ENCODE data around the gene THSD4. TPM values are rescaled to one million over a fixed set of nuclear protein-coding genes. Genes with fewer than 3 reads are reported as not detected.

Gene THSD4
- total RNA-seq, 4 donors from 2014 or later: 39.4 to 232 (median 127) TPM

DNA sequence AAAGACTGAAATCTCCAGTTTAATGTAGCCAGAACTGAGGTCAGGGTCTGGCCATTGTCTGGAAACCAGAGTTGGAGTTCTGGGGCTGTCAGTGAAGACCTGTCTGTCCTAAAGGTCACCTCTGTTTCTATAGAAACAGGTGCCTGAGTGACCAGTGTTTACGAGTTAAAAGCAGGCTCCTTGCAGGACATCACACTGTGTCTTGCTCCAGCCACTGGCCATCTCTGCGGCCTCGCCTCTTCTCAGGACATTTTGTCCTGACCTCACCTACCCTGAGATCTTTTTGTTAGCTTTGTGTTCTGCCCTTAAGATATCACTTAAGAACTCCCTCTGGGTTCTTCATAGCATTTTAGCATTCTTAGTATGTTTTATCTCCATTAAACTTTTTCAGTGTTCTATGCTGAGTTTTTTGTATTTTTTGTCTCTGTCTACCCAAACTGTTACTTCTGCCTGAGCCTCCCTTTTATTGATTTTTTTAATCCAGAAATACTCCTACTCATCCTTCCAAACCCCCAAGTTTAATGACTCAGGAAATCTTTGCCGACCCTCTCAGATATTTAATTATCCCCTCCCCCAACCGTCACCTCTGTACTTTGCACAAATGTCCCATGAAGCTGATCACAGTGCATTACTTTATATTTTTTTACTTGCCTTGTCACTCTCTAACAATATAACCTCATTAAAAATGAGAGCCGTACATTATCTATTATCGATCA, 223.7 kb downstream of the THSD4 start:
- WGBS, 2 donors: 92 to 95% methylated on average over 7 of the region's 7 CpGs
- intact Hi-C loops (cut with DNase I): no loop called here

DNA sequence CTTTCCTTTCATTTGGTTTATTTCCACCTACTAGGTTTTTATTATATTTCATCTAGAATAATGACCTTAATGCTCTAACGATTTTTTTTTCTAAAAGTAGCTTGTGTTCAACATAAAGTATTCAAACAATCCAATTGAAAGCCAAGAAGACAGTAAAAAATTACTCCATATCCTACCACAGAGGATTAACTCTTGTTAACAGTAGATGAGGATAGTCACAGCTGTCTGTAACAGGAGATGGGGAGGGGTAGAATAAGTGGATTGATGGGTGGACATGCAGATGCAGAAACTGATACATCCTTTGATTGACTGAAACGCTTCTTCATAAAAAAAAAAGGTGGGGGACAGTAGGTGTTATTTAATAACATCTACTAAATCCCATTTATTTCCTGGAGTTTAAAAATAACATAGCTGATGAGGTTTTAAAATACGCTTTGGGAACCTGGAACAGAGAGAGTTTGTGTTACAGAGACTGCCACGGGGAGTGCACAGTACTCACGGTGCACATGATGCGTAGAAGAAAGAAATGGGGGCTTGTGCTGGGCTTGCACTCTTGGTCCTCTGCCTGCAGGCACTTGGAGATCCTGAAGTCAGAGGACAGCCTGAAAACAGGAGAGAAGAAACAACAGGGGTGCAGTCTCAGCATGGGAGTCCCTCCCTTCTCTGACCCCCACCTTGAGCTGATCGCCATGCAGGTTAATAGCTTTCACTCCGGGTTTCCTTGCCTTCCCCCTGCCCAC, 226.7 kb downstream of the THSD4 start:
- Histone ChIP-seq H3K9me3 (no peaks in the 10 kb centered on the region), H3K27ac (no peak overlapping the region), H3K4me1 (peaks cover 10 to 22% (median 19%) of the 10 kb centered on the region in 3 donors), H3K36me3 (no peaks in the 10 kb centered on the region), H3K4me3 (no peak overlapping the region), H3K27me3 (no peaks in the 10 kb centered on the region)
- TF ChIP-seq POLR2A (IDR thresholded peaks at IDR 0.05): no peak
- TF ChIP-seq, protein P1, sequence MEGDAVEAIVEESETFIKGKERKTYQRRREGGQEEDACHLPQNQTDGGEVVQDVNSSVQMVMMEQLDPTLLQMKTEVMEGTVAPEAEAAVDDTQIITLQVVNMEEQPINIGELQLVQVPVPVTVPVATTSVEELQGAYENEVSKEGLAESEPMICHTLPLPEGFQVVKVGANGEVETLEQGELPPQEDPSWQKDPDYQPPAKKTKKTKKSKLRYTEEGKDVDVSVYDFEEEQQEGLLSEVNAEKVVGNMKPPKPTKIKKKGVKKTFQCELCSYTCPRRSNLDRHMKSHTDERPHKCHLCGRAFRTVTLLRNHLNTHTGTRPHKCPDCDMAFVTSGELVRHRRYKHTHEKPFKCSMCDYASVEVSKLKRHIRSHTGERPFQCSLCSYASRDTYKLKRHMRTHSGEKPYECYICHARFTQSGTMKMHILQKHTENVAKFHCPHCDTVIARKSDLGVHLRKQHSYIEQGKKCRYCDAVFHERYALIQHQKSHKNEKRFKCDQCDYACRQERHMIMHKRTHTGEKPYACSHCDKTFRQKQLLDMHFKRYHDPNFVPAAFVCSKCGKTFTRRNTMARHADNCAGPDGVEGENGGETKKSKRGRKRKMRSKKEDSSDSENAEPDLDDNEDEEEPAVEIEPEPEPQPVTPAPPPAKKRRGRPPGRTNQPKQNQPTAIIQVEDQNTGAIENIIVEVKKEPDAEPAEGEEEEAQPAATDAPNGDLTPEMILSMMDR (IDR thresholded peaks at IDR 0.05): no peak
- no peak for DNase-seq
- 66 to 76% methylated on average over 7 of the region's 8 CpGs for WGBS, 2 donors
- intact Hi-C loops (cut with DNase I): no loop called here

More for the DNA sequence above, 223.7 kb downstream of the THSD4 start:
- Histone ChIP-seq H3K27ac (peak overlapping the region; percentile 68 to 87 (median 75)), H3K4me1 (peaks cover 15 to 51% (median 20%) of the 10 kb centered on the region in 3 donors), H3K9me3 (no peaks in the 10 kb centered on the region), H3K36me3 (no peaks in the 10 kb centered on the region), H3K4me3 (no peak overlapping the region), H3K27me3 (no peaks in the 10 kb centered on the region)
- TF ChIP-seq, protein P1 (IDR thresholded peaks at IDR 0.05): no peak
- TF ChIP-seq POLR2A (IDR thresholded peaks at IDR 0.05): no peak
- DNase-seq: no peak

DNA sequence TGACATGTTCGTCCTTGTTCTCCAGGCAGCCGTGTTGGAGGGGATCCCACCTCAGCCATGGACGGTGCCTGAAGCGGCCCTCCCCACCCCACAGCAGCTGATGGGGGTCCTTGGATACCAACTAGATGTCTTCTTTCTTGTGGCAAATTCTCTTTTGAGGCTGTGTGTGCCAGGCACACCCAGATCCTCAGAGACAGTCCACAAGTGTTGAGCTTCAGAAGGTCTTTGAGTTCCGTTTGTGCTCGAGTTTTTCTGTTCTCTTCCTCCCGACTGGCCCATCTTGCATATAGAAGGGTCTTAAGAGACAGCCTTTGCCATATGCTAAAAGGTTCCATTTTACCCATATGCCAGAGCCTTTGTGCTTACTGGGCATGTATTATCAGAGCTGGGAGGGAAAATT, 227.4 kb downstream of the THSD4 start:
- no peak overlapping the region for H3K4me3 ChIP-seq

DNA sequence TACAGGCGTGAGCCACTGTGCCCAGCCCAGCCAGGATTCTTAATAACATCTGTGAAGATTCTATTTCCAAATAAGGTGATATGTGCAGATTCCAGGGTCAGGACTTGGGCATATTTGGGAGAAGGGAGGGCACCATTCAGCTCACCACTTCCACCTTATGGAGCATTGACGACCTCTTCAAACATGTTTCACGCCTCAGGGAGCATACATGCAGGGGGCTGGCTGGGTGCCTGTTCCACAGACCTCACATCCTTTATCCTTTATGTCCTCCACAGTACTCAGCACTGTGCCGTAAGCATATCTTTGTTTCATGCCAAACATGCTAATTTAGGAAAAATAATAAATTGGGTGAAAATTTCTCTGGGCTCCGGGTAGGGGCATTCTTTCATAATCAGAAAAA, 229.0 kb downstream of the THSD4 start:
- TF ChIP-seq, protein P1 (IDR thresholded peaks at IDR 0.05): no peak
- no peak for TF ChIP-seq POLR2A (IDR thresholded peaks at IDR 0.05)
- H3K36me3 ChIP-seq: no peaks in the 10 kb centered on the region
- no peaks in the 10 kb centered on the region for H3K9me3 ChIP-seq
- H3K27me3 ChIP-seq: no peaks in the 10 kb centered on the region
- H3K27ac ChIP-seq: no peak overlapping the region
- 77 to 80% methylated on average over 5 of the region's 5 CpGs for WGBS, 2 donors
- no peaks in the 10 kb centered on the region for H3K4me1 ChIP-seq
- intact Hi-C loops (cut with DNase I): no loop called here
- DNase-seq: no peak
- H3K4me3 ChIP-seq: no peak overlapping the region

More for the DNA sequence above, 227.4 kb downstream of the THSD4 start:
- Histone ChIP-seq H3K4me1 (peaks cover 5 to 16% (median 12%) of the 10 kb centered on the region in 3 donors), H3K9me3 (no peaks in the 10 kb centered on the region), H3K27me3 (no peaks in the 10 kb centered on the region), H3K27ac (no peak overlapping the region), H3K36me3 (no peaks in the 10 kb centered on the region)
- DNase-seq: no peak
- intact Hi-C loops (cut with DNase I): no loop called here
- TF ChIP-seq, protein P1 (IDR thresholded peaks at IDR 0.05): no peak
- TF ChIP-seq POLR2A (IDR thresholded peaks at IDR 0.05): no peak
- WGBS, 2 donors: 79 to 86% methylated on average over 3 to 4 of the region's 7 CpGs

DNA sequence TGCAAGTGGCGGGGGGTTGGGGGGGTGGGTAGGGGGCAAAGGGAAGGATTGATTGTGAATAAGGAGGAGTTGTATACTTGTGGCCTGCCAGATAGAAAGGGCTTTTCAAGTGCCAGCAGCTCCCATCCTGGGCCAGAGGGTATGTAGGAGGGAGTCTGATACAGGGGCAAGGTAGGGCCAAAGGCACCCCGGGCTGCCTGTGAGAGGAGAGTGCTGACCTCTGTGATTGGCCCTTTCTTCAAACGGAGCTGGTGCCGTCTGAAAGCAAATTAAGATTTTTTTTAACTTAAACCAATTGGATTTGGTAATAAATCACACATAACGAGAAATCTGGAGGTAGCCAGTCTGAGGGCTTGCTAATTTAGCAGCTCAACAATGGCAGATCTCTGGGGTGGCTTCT, 229.9 kb downstream of the THSD4 start:
- TF ChIP-seq, protein P1 (IDR thresholded peaks at IDR 0.05): no peak
- TF ChIP-seq POLR2A (IDR thresholded peaks at IDR 0.05): no peak
- no peaks in the 10 kb centered on the region for H3K36me3 ChIP-seq
- 71% methylated on average over 4 to 5 of the region's 5 CpGs for WGBS, 2 donors

More for the DNA sequence above, 229.9 kb downstream of the THSD4 start:
- no peak overlapping the region for H3K27ac ChIP-seq
- no peaks in the 10 kb centered on the region for H3K9me3 ChIP-seq
- intact Hi-C loops (cut with DNase I): no loop called here
- no peaks in the 10 kb centered on the region for H3K4me1 ChIP-seq
- H3K4me3 ChIP-seq: no peak overlapping the region
- H3K27me3 ChIP-seq: no peaks in the 10 kb centered on the region
- DNase-seq: no peak
